ENCODE data around the gene DAPK1. TPM values are rescaled to one million over a fixed set of nuclear protein-coding genes. Genes with fewer than 3 reads are reported as not detected.

DAPK1 gene
- polyA plus RNA-seq, 1 of the 3 experiments (the other 2 are of a cell fraction), result 0.61 TPM

DNA sequence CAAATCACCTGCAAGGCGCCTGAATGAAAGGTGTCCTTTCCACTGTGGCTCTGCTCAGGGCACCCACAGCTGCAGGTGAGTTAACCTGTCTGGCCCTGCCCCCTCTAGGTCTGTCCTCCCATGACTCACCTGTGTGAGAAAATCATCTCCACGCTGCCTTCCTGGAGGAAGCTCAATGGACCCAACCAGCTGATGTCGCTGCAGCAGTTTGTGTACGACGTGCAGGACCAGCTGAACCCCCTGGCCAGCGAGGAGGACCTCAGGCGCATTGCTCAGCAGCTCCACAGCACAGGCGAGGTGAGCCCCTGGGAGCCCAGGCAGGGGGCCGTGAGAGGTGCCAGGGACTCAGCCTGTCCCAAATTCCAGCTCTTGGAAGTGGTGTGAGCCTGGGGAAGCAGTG is 205.3 kb downstream of the DAPK1 start:
- no peaks in the 10 kb centered on the region for H3K27me3 ChIP-seq (ENCODE audit: insufficient read depth)
- no peak overlapping the region for H2AFZ ChIP-seq (ENCODE audit: low read depth)
- H3K4me2 ChIP-seq, result no peak overlapping the region
- no peak overlapping the region for H3K27ac ChIP-seq (ENCODE audit: low read depth in 2 of 2, low read length in 1 of 2)
- no peak for TF ChIP-seq SMC3 (IDR thresholded peaks at IDR 0.05; ENCODE audit: low read depth, low read length)
- TF ChIP-seq PBX3 (IDR thresholded peaks at IDR 0.05), result no peak
- no peak for TF ChIP-seq EZH2phosphoT487 (IDR thresholded peaks at IDR 0.05; ENCODE audit: borderline replicate concordance, low read depth)
- no peak for TF ChIP-seq FOXJ3 (CRISPR knock-in tag; IDR thresholded peaks at IDR 0.05)
- no peak for TF ChIP-seq NRF1 (IDR thresholded peaks at IDR 0.05; ENCODE audit: low read depth, low read length)
- TF ChIP-seq YY1 (IDR thresholded peaks at IDR 0.05; ENCODE audit: low read depth), result no peak
- no peak for TF ChIP-seq FOSL2 (IDR thresholded peaks at IDR 0.05; ENCODE audit: borderline replicate concordance, low read depth)
- TF ChIP-seq GATA2 (CRISPR knock-in tag; IDR thresholded peaks at IDR 0.05), result no peak
- TF ChIP-seq EP300 (IDR thresholded peaks at IDR 0.05; ENCODE audit: borderline replicate concordance in 1 of 2, low read depth in 1 of 2, low read length in 1 of 2), result no peak
- no peak for TF ChIP-seq ELF1 (IDR thresholded peaks at IDR 0.05)
- no peak for TF ChIP-seq RCOR1 (IDR thresholded peaks at IDR 0.05; ENCODE audit: low read length)
- TF ChIP-seq TEAD4 (IDR thresholded peaks at IDR 0.05; ENCODE audit: borderline replicate concordance, insufficient read depth), result no peak
- no peak for TF ChIP-seq SIN3A (IDR thresholded peaks at IDR 0.05; ENCODE audit: borderline replicate concordance, low read depth, low read length)
- TF ChIP-seq MEF2A (IDR thresholded peaks at IDR 0.05; ENCODE audit: borderline replicate concordance, low read depth), result no peak
- TF ChIP-seq RAD21 (IDR thresholded peaks at IDR 0.05; ENCODE audit: low read length), result no peak
- TF ChIP-seq GABPA (IDR thresholded peaks at IDR 0.05; ENCODE audit: low read depth), result no peak
- no peak for TF ChIP-seq RFX5 (IDR thresholded peaks at IDR 0.05; ENCODE audit: low read length)
- TF ChIP-seq JUND (IDR thresholded peaks at IDR 0.05), result no peak
- no peak for TF ChIP-seq TAF1 (IDR thresholded peaks at IDR 0.05; ENCODE audit: borderline replicate concordance, low read depth, low read length)
- TF ChIP-seq MXI1 (IDR thresholded peaks at IDR 0.05; ENCODE audit: low read depth, low read length), result no peak
- H3K4me1 ChIP-seq (ENCODE audit: control insufficient read depth in 1 of 2, insufficient read depth in 2 of 2, low read depth in 1 of 2, low read length in 1 of 2), result no peaks in the 10 kb centered on the region; a peak in 1 of 4 replicates
- H3K9me3 ChIP-seq, result no peaks in the 10 kb centered on the region
- no peak for DNase-seq
- H3K9ac ChIP-seq, result no peak overlapping the region
- H3F3A ChIP-seq (replicated peaks; ENCODE audit: insufficient read depth), result no peaks in the 10 kb centered on the region
- no peak overlapping the region for H3K4me3 ChIP-seq (ENCODE audit: low read depth in 2 of 2, low read length in 1 of 2)
- no peaks in the 10 kb centered on the region for H4K20me1 ChIP-seq (ENCODE audit: insufficient read depth)
- ChIA-PET CTCF (interaction anchor here (2.8 kb wide), 1 partner anchor 18 kb away, joined by 10 read pairs; no protein-coding TSS in a partner anchor), POLR2A (no interaction called here)
- no peaks in the 10 kb centered on the region for H3K36me3 ChIP-seq (replicated peaks in 1 of 2; ENCODE audit: control insufficient read depth in 1 of 2, insufficient read depth in 2 of 2, low read length in 1 of 2)
- WGBS (ENCODE audit: low lambda C conversion rate), result 78% methylated on average over 4 of the region's 9 CpGs
- H3K79me2 ChIP-seq (ENCODE audit: insufficient read depth), result no peaks in the 10 kb centered on the region
- no peaks in the 10 kb centered on the region for H3K9me2 ChIP-seq

Data from SK-N-SH (cell line).